ENCODE data around the gene GDPD3.
A peak's percentile ranks its signal among the peaks of the same experiment; 100 is the strongest.

GDPD3 gene

GRCh38 chr16:30095166-30096078 is 17.9 kb downstream of the GDPD3 start:
- no peak for DNase-seq (ENCODE audit: low read depth)

- no peak for DNase-seq (ENCODE audit: low read depth)
Measured at GRCh38 chr16:30094541-30095165, 18.7 kb downstream of the GDPD3 start.

DNA sequence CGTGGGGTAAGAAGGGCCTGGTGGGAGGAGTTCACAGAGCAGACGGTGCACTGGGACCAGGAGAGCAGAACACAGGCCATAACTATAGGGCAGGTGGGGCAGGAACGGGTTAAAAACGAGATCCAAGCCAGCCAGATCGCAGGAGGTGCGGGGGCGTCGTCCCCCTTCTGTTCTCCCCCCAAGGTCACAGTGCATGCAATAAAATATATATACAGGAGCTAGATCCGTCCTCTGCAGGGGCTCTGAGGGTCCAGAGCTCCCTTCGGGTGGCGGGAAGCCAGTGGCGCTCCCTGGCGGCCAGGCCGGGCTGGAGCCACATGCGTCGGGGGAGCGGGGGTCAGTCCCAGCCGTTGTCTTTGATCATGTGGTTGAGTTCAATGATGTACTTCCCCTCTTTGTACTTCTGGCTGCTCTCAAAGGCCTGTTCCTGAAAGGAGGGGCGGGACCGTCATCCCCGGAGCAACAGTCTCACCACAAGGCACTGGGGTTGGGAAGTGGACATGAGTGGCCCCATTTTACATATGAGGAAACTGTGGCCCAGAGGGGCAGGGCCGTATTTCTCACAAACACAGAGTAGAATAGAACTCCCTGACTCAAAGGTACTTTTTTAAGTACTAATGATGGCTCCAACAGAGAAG is 20.8 kb downstream of the GDPD3 start:
- peak; percentile 37 for DNase-seq (ENCODE audit: low read depth)

GRCh38 chr16:30091474-30092372 is 21.6 kb downstream of the GDPD3 start, which contains the start of gene TBX6:
TSS of gene TBX6 (minus strand) at chr16:30091924. CDS start at chr16:30091193, 731 bp downstream.
- DNase-seq (ENCODE audit: low read depth) = peak; percentile 91

GRCh38 chr16:30090610-30091331 is 22.6 kb downstream of the GDPD3 start:
- no peak for DNase-seq (ENCODE audit: low read depth)

DNA sequence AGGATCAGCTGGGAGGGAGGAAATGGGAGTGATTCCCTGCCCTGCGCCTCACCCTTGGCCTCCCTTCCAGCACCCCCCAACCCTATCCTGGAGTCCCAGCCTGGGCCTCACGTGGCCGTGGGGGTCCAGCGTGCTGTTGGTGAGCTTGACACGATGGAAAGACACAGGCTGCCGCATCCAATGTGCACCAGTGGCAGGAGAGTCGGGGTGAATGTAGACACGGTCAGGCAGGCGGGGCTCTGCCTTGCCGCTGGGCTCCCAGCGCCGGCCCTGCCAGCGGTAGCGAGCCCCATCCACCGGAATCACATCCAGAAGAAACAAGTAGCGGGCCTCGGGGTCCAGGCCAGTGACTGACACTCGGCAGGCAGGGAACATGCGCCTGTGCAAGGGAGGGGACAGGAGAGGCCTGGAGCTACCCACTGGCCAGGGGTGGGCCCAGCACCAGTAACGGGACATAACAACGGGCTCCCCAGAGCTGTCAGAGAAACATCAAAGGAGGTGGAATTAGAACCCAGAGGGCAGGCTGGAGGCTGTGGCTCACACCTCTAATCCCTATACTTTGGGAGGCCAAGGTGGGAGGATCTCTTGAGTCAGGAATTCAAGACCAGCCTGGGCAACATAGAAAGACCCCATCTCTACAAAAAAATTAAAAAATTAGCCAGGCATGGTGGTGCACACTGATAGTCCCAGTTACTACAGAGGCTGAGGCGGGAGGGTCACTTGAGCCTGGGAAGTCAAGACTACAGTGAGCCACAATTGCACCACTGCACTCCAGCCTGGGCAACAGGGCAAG is 24.3 kb downstream of the GDPD3 start:
- DNase-seq (ENCODE audit: low read depth) = no peak

DNA sequence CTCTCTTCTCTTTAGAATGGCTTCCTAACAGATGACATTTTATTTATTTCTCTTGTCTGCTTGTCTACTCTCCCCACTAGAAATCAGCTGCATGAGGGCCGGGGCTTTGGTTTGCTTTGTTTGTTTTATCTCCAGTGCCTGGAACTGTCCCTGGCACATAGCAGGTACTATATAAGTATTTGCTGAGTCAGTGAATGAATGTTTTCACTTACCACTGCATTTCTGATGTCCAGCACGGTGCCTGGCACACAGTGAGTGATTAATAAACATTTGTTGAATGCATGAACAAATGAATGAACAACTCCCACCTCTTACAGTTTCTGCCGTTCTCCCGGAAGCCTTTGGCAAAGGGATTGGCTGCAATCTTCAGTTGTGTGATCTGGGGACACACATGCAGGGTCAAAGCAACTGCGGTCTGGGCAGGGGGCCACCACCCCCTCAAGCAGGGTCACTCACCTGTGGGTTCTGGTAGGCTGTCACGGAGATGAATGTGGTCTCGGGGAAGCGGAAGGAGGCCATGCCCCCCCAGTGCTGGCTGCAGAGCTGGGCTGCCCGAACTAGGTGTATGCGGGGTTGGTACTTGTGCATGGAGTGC is 25.0 kb downstream of the GDPD3 start:
- DNase-seq (ENCODE audit: low read depth) = no peak

- DNase-seq (ENCODE audit: low read depth) = no peak
Measured at GRCh38 chr16:30087181-30087898, 26.0 kb downstream of the GDPD3 start.

DNA sequence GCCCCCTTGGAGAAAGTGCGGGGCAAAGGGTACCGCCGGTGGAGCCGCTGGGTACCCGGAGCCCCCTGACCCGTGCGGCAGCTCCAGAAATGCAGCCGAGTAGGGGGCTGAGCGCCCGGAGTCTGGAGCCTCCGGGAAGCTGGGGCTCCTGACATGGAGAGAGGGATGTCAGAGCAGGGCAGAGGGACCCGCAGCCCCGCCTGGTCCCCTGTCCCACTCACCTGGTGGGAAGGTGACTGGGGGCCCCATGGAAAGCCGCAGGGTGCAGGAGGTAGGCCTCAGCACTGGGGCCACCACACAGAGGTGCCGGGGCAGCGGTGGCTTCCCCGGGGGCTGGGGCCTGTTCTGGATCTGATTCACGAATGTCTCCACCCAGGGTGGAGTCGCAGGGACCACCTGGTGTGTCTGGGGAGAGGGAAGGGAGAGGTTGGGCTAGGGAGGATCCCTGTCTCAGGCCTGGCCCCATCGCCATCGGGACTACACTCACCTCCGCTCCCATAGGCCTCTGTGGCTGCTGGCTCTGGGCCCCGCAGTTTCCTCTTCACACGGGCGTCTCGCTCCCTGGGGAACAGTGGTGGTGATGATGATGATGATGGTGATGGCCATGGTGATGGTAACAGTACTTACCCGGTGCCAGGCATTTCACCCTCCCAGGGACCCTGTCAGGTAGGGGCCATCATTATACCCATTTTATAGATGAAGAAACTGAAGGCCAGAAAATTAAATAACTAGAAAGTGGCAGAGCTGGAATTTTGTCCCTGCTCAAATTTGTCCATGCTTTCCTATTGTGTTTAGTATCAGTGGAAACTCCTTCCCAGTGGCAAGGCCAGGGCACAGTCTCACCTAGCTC is 26.8 kb downstream of the GDPD3 start:
- no peak for DNase-seq (ENCODE audit: low read depth)

- DNase-seq (ENCODE audit: low read depth) = no peak
Measured at GRCh38 chr16:30085820-30086219, 27.5 kb downstream of the GDPD3 start.

GRCh38 chr16:30085247-30085646 is 28.1 kb downstream of the GDPD3 start:
- DNase-seq (ENCODE audit: low read depth) = no peak

GRCh38 chr16:30084816-30085159 is 28.5 kb downstream of the GDPD3 start:
- no peak for DNase-seq (ENCODE audit: low read depth)

DNA sequence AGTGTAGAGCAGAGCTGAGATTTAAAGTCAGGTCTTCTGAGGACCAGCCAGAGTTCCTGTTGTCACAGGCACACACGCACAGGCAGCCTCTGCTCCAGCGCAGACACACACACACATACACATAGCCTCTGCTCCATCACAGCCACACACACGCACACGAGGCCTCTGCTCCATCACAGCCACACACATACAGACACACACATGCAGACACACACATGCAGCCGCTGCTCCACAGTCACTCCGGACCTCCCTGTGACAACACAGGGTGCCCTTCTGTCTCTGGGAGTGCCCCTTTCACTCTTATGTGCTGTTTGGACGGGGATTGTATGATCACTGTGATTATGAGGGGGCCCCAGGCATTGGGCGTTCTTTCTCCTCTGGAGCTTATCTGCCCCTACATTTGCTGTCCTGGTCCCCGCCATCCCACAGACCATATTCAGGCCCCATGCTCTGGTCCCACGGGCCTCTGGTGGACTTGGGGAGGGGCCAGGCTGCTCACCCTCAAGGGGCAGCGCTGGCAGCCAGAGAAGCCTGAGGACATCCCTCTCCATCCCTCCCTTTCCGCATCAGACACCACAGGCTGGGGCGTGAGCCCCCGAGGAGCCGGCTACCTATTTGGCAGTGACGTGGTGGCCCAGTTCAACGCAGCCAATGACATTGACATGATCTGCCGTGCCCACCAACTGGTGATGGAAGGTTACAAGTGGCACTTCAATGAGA is 29.1 kb downstream of the GDPD3 start:
- no peak for DNase-seq (ENCODE audit: low read depth)

DNA sequence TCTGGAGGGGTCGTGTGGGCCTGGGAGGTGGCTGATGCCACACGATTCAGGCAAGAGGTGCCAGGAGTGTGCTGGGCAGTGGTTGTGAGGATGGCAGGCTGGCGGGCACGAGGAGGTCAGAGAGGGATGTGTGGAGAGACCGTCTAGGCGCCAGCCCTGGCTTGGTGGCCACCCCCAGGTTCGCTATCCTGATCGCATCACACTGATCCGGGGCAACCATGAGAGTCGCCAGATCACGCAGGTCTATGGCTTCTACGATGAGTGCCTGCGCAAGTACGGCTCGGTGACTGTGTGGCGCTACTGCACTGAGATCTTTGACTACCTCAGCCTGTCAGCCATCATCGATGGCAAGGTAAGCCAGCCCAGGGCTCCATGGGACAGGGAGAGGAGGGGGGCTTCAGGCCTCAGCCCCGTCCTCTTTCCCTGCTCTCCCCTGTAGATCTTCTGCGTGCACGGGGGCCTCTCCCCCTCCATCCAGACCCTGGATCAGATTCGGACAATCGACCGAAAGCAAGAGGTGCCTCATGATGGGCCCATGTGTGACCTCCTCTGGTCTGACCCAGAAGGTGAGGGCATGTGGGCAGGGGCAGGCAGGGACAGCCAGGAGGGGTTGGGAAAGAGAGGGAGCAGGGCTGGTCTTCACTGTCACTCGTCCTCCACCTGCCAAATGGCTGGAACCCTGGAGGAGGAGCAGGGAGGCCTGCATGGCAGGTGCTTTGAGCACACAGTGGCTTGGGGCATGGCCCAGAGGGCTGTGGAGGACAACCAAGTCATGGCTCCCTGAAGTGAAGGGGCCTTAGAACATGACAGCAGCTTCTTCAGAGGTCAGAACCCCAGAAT is 29.9 kb downstream of the GDPD3 start:
- no peak for DNase-seq (ENCODE audit: low read depth)

- DNase-seq (ENCODE audit: low read depth) = no peak
Measured at GRCh38 chr16:30082545-30083090, 30.7 kb downstream of the GDPD3 start.

- no peak for DNase-seq (ENCODE audit: low read depth)
Measured at GRCh38 chr16:30079480-30079879, 33.9 kb downstream of the GDPD3 start.
